IPS-11a (cell line): ENCODE results near the gene LARGE1.

ENCODE experiments used
- H3K4me3 ChIP-seq: one replicate; pipeline ENCODE4 v1.5.1; 2013; ENCODE audit warnings: low read depth, low read length, control low read depth

The LARGE1 gene

DNA sequence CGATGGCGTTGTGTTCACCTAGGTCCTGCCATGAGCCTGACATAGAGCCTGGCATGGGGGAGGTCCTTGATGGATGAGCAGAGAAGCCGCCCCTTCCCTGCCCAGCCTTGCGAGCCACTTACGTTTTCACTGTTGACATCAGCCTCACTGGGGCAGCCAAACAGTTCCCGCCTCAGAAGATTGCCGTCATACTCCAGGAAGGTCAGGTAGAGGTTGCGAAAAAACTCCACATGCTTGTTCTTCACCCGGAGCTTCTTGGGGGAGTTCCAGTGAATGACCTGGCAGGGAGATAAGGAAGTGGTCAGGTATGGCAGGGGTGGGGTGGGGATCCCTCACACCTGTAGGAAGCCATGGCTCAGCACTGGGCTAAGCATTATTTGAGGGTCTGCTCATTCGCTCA is 582.8 kb downstream of the LARGE1 start:
- no peak overlapping the region for H3K4me3 ChIP-seq

GRCh38 chr22:33335611-33336279 is 584.5 kb downstream of the LARGE1 start:
- no peak overlapping the region for H3K4me3 ChIP-seq

- no peak overlapping the region for H3K4me3 ChIP-seq
Measured at GRCh38 chr22:33332538-33332937, 587.7 kb downstream of the LARGE1 start.

- no peak overlapping the region for H3K4me3 ChIP-seq
Measured at GRCh38 chr22:33331017-33331416, 589.3 kb downstream of the LARGE1 start.

- no peak overlapping the region for H3K4me3 ChIP-seq
Measured at GRCh38 chr22:33330534-33330933, 589.7 kb downstream of the LARGE1 start.

DNA sequence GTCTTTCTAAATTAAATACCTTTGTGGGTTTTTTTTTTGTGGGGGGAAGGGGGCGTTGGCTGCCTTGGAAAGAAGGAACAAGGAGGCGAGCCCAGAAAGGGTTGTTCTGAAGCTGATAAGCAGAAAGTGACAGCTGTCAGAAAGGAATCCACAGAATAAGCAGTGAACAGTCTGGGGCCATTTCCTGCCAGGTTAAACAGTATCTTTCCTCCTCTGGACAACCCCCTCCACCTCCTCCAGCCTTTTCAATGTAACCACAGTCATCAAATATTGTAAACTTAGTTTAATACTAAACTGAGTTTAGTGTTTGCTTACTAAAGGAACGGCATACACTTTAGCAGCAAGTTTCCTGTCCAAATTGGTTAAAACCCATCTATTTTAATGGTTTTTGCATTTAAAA is 590.9 kb downstream of the LARGE1 start:
- no peak overlapping the region for H3K4me3 ChIP-seq

DNA sequence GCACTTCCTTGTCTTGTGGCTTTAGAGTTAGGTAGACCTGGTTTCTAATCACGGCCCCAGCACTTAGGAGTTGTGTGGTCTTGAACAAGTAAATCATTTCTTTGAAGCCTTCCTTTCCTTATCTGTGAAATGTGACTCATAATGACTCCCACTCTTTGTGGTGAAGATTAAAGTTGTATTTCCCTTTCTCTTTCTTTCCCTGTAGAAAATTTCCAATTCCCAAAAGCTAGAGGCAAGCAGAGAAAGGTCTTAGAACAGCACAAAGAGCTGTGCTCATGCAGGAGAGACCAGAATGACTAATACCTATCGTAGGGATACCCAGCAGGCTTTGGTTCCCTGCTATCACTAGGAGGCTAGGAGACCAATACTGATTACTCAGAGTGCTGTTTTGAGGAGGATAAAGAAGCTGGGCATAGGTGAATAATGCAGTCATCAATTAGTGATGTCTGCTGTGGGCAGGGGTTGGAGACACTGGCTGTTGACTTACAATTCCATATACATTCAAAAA is 591.4 kb downstream of the LARGE1 start:
- H3K4me3 ChIP-seq = no peak overlapping the region

DNA sequence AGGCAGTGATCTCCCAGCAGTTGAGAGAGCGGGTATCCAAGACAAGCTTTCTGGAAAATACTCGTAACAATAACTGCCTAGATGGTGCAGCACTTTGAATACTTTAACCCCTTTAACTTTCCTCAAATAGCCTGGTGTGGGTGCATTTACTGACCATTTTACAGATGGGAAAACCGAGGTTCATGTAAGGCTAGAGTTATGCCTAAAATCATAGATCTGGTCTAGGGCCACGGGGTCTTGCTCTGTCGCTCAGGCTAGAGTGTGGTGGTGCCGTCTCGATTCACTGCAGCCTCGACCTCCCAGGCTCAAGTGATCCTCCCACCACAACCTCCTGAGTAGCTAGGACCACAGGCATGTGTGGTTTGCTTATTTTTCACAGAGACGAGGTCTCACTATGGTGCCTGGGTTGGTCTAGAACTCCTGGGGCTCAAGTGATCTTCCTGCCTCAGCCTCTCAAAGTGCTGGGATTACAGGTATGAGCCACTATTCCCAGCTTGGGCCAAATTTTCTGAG is 592.9 kb downstream of the LARGE1 start:
- H3K4me3 ChIP-seq = no peak overlapping the region

DNA sequence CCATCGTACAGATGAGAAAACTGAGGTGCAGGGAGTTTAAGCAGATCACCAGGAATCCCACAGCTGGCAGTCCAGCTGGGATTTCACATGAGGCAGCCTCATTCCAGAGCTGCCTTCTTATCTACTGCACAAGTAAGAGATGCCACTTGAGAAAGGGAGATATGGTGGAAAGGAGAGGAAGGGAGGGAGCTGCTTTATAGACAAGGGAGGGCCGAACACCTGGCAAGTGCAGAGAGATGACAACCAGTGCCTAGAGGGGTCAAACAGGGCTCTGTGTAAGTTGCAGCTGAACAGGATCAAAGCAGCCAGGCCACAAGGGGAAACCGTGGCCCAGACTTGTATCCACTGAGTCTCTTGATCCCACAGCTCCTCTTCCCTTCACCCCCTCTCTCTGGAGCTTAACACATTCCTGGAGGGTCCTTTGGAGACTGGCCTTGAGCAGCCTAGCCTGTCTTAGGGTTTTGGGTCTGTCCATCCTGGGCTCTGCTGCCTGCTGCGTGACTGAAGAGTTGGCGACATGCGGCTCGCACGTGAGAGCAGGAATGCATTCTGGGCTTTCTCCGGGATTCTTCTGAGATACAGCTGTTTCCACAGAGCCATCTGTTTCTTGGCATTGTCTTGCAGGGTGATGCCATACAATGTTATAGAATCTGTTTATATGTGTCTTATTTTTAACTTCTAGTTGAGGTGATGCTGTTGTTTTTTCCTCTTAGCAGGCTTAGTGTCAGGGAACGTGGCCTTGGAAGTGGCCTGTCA is 593.6 kb downstream of the LARGE1 start:
- H3K4me3 ChIP-seq = no peak overlapping the region

- no peak overlapping the region for H3K4me3 ChIP-seq
Measured at GRCh38 chr22:33325232-33326004, 594.9 kb downstream of the LARGE1 start.

- H3K4me3 ChIP-seq = no peak overlapping the region
Measured at GRCh38 chr22:33324228-33324627, 596.0 kb downstream of the LARGE1 start.

DNA sequence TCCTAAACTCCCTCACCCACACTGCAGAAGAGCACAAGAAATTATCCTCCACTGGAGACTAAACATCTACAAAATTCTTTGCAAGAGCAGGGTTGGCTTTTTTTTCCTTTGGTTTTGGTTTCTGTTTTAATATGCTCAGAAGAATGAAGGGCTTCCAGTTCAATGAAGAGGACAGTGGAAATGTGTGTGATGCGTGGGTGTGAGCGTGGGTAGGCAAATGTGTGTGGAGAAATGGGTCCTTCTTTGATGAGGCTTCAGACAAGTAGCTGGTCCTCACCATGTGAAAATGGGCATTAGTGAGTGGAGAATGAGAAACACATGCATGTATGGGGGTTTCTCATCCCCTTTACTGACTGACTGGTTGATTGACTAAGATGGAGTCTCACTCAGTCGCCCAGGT is 598.8 kb downstream of the LARGE1 start:
- H3K4me3 ChIP-seq = no peak overlapping the region

DNA sequence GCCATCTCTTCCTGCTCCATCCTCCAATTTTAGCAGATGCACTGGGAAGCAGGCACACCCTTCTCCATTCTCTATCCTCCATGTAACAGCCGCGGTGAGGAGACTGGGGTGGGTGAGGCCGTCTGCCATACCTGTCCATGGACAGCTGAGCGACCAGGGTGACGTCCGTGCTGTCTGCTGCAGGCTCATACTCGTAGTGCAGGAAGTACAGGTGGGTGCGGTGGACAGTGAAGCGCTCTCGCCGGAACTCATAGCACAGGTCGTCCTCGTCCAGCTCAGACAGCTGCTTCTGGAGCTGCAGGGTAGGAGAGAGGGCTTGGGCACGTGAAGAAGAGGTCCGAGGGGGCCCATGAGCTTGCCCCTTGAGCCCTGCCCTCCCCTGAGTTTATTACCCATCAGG is 604.3 kb downstream of the LARGE1 start:
- H3K4me3 ChIP-seq = no peak overlapping the region

- no peak overlapping the region for H3K4me3 ChIP-seq
Measured at GRCh38 chr22:33315117-33315516, 605.2 kb downstream of the LARGE1 start.

DNA sequence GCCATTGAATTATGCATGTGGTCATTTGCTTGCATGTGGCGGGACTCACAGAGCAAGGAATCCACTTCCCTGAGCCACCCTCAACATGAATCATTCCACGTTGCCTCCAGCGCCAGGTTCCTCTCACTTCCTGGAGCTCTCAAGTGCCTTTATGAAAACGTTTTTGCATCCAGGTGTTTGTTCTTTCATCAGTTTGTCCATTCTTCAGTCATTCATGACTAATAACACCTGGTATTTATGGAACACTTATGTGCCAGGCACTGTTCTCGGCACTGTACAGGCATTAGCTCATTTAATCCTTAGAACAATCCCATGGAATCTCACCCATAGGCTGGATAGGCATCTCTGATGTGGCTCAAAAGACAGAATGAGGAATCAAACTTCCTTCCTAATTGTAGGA is 606.0 kb downstream of the LARGE1 start:
- H3K4me3 ChIP-seq = no peak overlapping the region

DNA sequence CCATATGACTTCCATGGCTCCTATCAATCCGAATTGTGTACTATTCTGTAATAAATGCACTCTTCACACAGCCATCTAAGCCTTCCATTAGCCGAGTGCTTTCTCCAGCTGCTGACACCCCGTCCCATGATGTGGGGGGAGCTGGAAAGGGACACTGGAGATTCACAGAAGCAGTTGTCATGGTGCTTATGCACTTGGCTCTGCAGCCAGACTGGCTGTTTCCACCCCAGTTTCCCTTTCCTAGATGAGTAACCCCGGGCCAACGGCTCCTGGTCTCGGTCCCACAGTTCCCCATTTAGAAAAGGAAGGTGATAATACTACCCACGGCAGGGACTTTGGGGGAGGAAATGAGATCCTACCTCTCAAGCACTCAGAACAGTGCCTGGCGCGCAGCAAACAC is 617.2 kb downstream of the LARGE1 start:
- H3K4me3 ChIP-seq = no peak overlapping the region

- H3K4me3 ChIP-seq = no peak overlapping the region
Measured at GRCh38 chr22:33302549-33302948, 617.7 kb downstream of the LARGE1 start.

GRCh38 chr22:33302049-33302545 is 618.2 kb downstream of the LARGE1 start:
- H3K4me3 ChIP-seq = no peak overlapping the region

DNA sequence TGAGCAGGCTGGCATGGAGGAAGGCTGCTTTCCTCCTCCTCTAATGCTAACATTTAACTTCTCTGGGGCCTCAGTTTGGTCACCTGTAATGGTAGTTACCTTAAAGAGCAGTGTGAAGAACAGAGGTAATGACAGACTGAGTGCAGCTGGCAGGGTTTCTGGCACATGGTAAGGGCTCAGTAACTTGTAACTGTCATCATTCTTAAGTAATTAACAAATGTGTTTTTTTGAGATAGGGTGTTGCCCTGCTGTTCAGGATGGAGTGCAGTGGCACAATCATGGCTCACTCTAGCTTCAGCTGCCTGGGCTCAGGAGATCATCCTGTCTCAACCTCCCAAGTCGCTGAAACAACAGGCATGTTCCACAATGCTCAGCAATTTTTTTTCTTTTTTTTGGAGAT is 620.1 kb downstream of the LARGE1 start:
- H3K4me3 ChIP-seq = no peak overlapping the region

DNA sequence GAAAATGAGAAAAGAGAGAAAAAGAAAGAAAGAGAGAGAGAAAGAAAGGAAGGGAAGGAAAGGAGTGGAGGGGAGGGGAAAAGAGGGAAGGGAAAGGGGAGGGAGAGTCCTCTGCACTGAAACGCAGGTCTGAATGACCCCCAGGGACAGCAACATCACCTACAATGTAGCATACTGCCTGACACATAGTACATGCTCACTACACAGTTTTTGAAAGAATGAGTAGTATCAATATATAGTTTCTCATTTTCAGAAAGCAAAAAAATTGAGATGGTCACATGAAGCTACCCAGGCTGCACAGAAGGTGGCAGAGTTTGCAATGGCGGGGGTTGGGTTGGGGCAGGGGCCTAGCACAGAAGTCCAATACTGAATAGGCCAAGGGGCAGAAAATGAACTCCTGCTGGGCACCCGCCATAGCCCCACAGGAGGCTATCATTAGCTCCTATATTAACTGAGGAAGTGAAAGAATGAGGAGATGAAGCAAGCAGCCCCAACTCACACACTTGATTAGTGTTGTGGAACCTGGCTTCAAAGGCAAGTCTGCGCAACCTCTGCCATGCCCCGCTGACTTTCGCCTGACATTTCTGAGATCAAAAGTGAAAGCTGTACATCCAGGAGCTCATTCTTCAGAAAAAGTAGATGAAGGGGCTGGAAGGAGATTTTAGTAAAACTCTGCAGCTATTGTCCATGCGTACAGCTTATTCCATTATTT is 620.9 kb downstream of the LARGE1 start:
- H3K4me3 ChIP-seq = no peak overlapping the region

GRCh38 chr22:33296941-33297340 is 623.3 kb downstream of the LARGE1 start:
- H3K4me3 ChIP-seq = no peak overlapping the region
